Endothelial cell of umbilical vein (primary cell): ENCODE results near the gene ARMC8. TPM values are rescaled to one million over a fixed set of nuclear protein-coding genes. Genes with fewer than 3 reads are reported as not detected.

Experiments used
- BruUV-seq: library from RNA; stranded (reverse); fragments of 400-500 nt; replicated peaks from 2 replicates; lab custom pipeline; 2021; lab: Mats Ljungman, UMichigan
- CTCF ChIA-PET: fragments of 300-600, 350-600 bp; sonication (Branson Sonifier 250); formaldehyde crosslinking; loops from one replicate; lab custom pipeline; 2021; ENCODE audit warnings: antibody characterized with exemption, inconsistent platforms; lab: Charles Lee
- POLR2A ChIA-PET: fragments of 300-600, 350-600 bp; sonication (Branson Sonifier 250); formaldehyde crosslinking; loops from one replicate; lab custom pipeline; 2021; ENCODE audit warnings: antibody characterized with exemption, inconsistent platforms; lab: Charles Lee
- DNase-seq: peaks from one replicate; pipeline ENCODE4 v3.0.0-alpha.2; 2011; ENCODE audit warnings: low read depth, low spot score
- FAIRE-seq: peaks from 2 replicates; lab custom pipeline; 2011; peaks lifted over from hg19 to GRCh38; lab: Jason Lieb, UNC
- H2AFZ ChIP-seq: 2 replicates; pipeline ENCODE4 v1.6.0; 2012; ENCODE audit warnings: low read depth, low read length, control low read depth, inconsistent platforms
- H3K27ac ChIP-seq: 2 replicates; pipeline ENCODE4 v1.5.1; 2011; ENCODE audit warnings: low read depth, mild to moderate bottlenecking, control low read depth, low read length, moderate library complexity; ENCODE audit not compliant: insufficient read depth
- H3K27me3 ChIP-seq, 2 experiments: 2 replicates each; pipeline versions ENCODE4 v1.6.0 to v1.6.1; 2011; ENCODE audit warnings: low read length in 2 of 2, mixed read lengths in 1 of 2; ENCODE audit not compliant: control insufficient read depth in 2 of 2, insufficient read depth in 2 of 2
- H3K36me3 ChIP-seq, 2 experiments: 2 replicates in 1 of 2; 3 replicates in 1 of 2; pipeline ENCODE4 v1.5.1; 2011; ENCODE audit warnings: low read length in 2 of 2, mild to moderate bottlenecking in 1 of 2, moderate library complexity in 1 of 2; ENCODE audit not compliant: control insufficient read depth in 2 of 2, insufficient read depth in 2 of 2; ENCODE audit errors: extremely low read depth in 1 of 2
- H3K4me1 ChIP-seq: 3 replicates; pipeline ENCODE4 v1.5.1; 2011; ENCODE audit warnings: mild to moderate bottlenecking, low read length; ENCODE audit not compliant: control insufficient read depth, insufficient read depth; ENCODE audit errors: extremely low read depth
- H3K4me2 ChIP-seq: 2 replicates; pipeline ENCODE4 v1.6.1; 2011; ENCODE audit warnings: low read length, control low read depth, mixed read lengths; ENCODE audit not compliant: insufficient read depth
- H3K4me3 ChIP-seq, 3 experiments: fragments of 200-600 bp in 1 of 3; sonication (generic), shearing (Covaris generic) in 1 of 3; replicated peaks in 1 of 3; 2 replicates each; pipeline ENCODE4 v1.5.1; 2011 to 2016; ENCODE audit warnings: control low read depth in 3 of 3, low read length in 3 of 3, mild to moderate bottlenecking in 2 of 3, inconsistent platforms in 1 of 3, low read depth in 1 of 3, moderate library complexity in 1 of 3; ENCODE audit not compliant: insufficient read depth in 1 of 3
- H3K79me2 ChIP-seq: 2 replicates; pipeline ENCODE4 v1.6.0; 2012; ENCODE audit warnings: low read length, inconsistent platforms; ENCODE audit not compliant: control insufficient read depth, insufficient read depth
- H3K9ac ChIP-seq: replicated peaks from 2 replicates; pipeline ENCODE3; 2011; ENCODE audit warnings: low read length, control low read depth; ENCODE audit not compliant: insufficient read depth; ENCODE audit errors: extremely low read depth
- H3K9me1 ChIP-seq: replicated peaks from 3 replicates; pipeline ENCODE4 v1.6.0; 2011; ENCODE audit warnings: mild to moderate bottlenecking, low read length; ENCODE audit not compliant: control insufficient read depth, insufficient read depth; ENCODE audit errors: extremely low read depth
- H3K9me3 ChIP-seq: replicated peaks from 2 replicates; pipeline ENCODE4 v1.5.1; 2012; ENCODE audit warnings: low read length, inconsistent platforms; ENCODE audit not compliant: control insufficient read depth, insufficient read depth
- H4K20me1 ChIP-seq: replicated peaks from 2 replicates; pipeline ENCODE3; 2011; ENCODE audit warnings: mild to moderate bottlenecking, low read length; ENCODE audit not compliant: control insufficient read depth, insufficient read depth; ENCODE audit errors: extremely low read depth
- CTCF ChIP-seq, 2 donors: IDR thresholded peaks; 1 replicate in 1 of 2; 2 replicates in 1 of 2; pipeline ENCODE4 v1.5.1; 2011; ENCODE audit warnings: low read length in 2 of 2, mild to moderate bottlenecking in 2 of 2, moderate library complexity in 2 of 2, control low read depth in 1 of 2, inconsistent platforms in 1 of 2, low read depth in 1 of 2; ENCODE audit not compliant: insufficient read depth in 1 of 2; ENCODE audit errors: extremely low read depth in 1 of 2
- EZH2 ChIP-seq: IDR thresholded peaks from 2 replicates; pipeline ENCODE4 v1.6.1; 2012; ENCODE audit warnings: borderline replicate concordance, low read depth, mild to moderate bottlenecking, moderate library complexity, low read length, inconsistent platforms; ENCODE audit not compliant: severe bottlenecking
- FOS ChIP-seq: IDR thresholded peaks from 2 replicates; pipeline ENCODE4 v1.6.1; 2011; ENCODE audit warnings: mild to moderate bottlenecking, low read length, moderate library complexity, borderline replicate concordance; ENCODE audit not compliant: insufficient read depth
- GATA2 ChIP-seq: IDR thresholded peaks from 2 replicates; pipeline ENCODE4 v1.7.0; 2011; ENCODE audit warnings: low read depth, mild to moderate bottlenecking, moderate library complexity, mixed read lengths, low read length; ENCODE audit not compliant: insufficient read length, insufficient read depth
- JUN ChIP-seq: IDR thresholded peaks from 2 replicates; pipeline ENCODE4 v1.6.1; 2011; ENCODE audit warnings: borderline replicate concordance, low read depth; ENCODE audit not compliant: insufficient read length, insufficient read depth
- MYC ChIP-seq: IDR thresholded peaks from one replicate; pipeline ENCODE4 v1.6.1; 2011; ENCODE audit warnings: mild to moderate bottlenecking, low read depth, low read length
- POLR2A ChIP-seq: IDR thresholded peaks from 2 replicates; pipeline ENCODE4 v1.6.1; 2012; ENCODE audit warnings: low read depth, mild to moderate bottlenecking, control low read depth, low read length
- POLR2AphosphoS5 ChIP-seq: IDR thresholded peaks from 2 replicates; pipeline ENCODE4 v1.6.1; 2012; ENCODE audit warnings: low read depth, mild to moderate bottlenecking, control low read depth, low read length, moderate library complexity; ENCODE audit not compliant: insufficient read depth
- dilution Hi-C: fragments of 300-500 bp; cut with MboI; formaldehyde crosslinking; loops from one replicate; pipeline ENCODE4 v1.15.0; 2019; ENCODE audit warnings: low sequenced_read_pairs; ENCODE audit not compliant: extremely low pct_ligation_motif_present
- intact Hi-C: fragments of 100-400 bp; cut with micrococcal nuclease; formaldehyde crosslinking; loops from one replicate; pipeline ENCODE4 v1.10.0; 2022
- polyA plus RNA-seq, 4 experiments: library from polyadenylated mRNA; depleted of rRNA in 3 of 4; stranded (reverse) in 3 of 4; unstranded in 1 of 4; fragments of >200 nt; gene quantifications; 2 replicates each; pipeline versions ENCODE4 v1.2.1 to v1.2.3, GENCODE V29; 2011 to 2012; ENCODE audit warnings: missing spikeins in 1 of 4
- total RNA-seq: library from RNA; stranded (reverse); gene quantifications from 2 replicates; pipeline ENCODE4 v1.2.3, GENCODE V29; 2021
- TF ChIP-seq, protein P1 (sequence below): IDR thresholded peaks from 2 replicates; pipeline ENCODE4 v1.6.1; 2011; ENCODE audit not compliant: insufficient read depth, insufficient read length

Gene ARMC8
- total and polyA plus RNA-seq, 2 donors (not counting 3 experiments of a cell fraction or from before 2014, with no cell fraction given): 39.6 to 46.0 TPM

DNA sequence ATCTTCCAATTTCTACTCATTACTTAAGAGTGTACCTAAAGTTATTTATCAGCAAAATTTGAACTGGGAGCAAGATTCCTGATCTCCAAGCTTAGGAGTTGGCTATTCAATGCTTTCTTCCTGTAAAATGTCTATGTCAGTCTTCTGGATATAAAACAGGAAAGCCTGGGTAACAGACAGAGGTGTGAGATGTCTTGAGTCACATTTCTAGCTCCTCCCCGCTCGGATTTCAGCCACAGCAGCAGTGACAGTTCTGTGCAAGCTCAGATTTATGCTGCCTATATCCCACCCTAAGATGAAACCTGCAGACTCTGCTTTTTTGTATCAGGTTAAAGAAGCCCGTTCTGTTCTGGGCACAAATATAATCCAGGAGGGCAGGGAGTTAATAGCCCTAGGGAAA, 2.1 kb upstream of the ARMC8 start:
- Histone ChIP-seq H3K27me3 (peaks cover 4 to 11% of the 10 kb centered on the region in 2 experiments), H2AFZ (no peak overlapping the region), H3K4me3 (no peak overlapping the region), H3K9me3 (no peaks in the 10 kb centered on the region), H3K9ac (no peak overlapping the region), H3K36me3 (no peaks in the 10 kb centered on the region), H4K20me1 (no peaks in the 10 kb centered on the region), H3K79me2 (peaks cover 23% of the 10 kb centered on the region), H3K4me2 (no peak overlapping the region), H3K9me1 (no peaks in the 10 kb centered on the region), H3K4me1 (peaks cover 10% of the 10 kb centered on the region), H3K27ac (no peak overlapping the region)
- dilution Hi-C loops (no loop called here), intact Hi-C loops (loop anchor here (5.0 to 10.0 kb wide), 2 partner anchors 232 to 740 kb away; no protein-coding TSS in a partner anchor)
- DNase-seq (no peak), FAIRE-seq (no peak)
- POLR2A ChIA-PET: no interaction called here
- TF ChIP-seq POLR2A (no peak), JUN (no peak), CTCF (IDR thresholded peaks at IDR 0.05; ENCODE audit: extremely low read depth in 1 of 2, insufficient read depth in 1 of 2, low read depth in 1 of 2, low read length in 2 of 2) (no peak), FOS (no peak), EZH2 (no peak), POLR2AphosphoS5 (no peak), MYC (no peak), GATA2 (no peak)
- TF ChIP-seq, protein P1, sequence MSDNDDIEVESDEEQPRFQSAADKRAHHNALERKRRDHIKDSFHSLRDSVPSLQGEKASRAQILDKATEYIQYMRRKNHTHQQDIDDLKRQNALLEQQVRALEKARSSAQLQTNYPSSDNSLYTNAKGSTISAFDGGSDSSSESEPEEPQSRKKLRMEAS: no peak
- CTCF ChIA-PET: interaction anchor here (3.4 kb wide), 1 partner anchor 11 kb away, joined by 17 read pairs; the partner anchor contains the start of gene DBR1
- no TSS peak for BruUV-seq
